Left renal cortex interstitium (tissue), 4 donors: ENCODE data around the gene HPSE2. TPM values are rescaled to one million over a fixed set of nuclear protein-coding genes. Genes with fewer than 3 reads are reported as not detected.

ENCODE experiments used
- polyA plus RNA-seq, 4 donors: library from polyadenylated mRNA; unstranded; fragments of 120-200 nt; gene quantifications; one replicate each; pipeline ENCODE4 v1.2.1, GENCODE V29; 2013; ENCODE audit not compliant: insufficient read length in 4 of 4

The HPSE2 gene
- polyA plus RNA-seq, 4 donors, result 0.98 to 1.8 (median 1.3) TPM

Other genes with a start within 250 kb of the HPSE2 start
- 1 to 10 TPM; 1.3 to 2.1 (median 1.8) TPM for gene CNNM1, start 93.5 kb upstream of the HPSE2 start, polyA plus RNA-seq
- 10 to 100 TPM; 73.5 to 92.3 (median 84.3) TPM for gene GOT1, start 194.8 kb upstream of the HPSE2 start, polyA plus RNA-seq